Stimulated activated CD8-positive, alpha-beta memory T cell treated with anti-CD3 and anti-CD28 coated beads, Interleukin-4, amount 100 ng/mL, for 4 hours (primary cell): ENCODE measurements around the gene SLC12A4.

Experiments
- DNase-seq, 2 donors: peaks; one replicate each; pipeline ENCODE4 v3.0.0-alpha.2; 2020; ENCODE audit warnings: low read depth in 2 of 2, low spot score in 1 of 2

The SLC12A4 gene

DNA sequence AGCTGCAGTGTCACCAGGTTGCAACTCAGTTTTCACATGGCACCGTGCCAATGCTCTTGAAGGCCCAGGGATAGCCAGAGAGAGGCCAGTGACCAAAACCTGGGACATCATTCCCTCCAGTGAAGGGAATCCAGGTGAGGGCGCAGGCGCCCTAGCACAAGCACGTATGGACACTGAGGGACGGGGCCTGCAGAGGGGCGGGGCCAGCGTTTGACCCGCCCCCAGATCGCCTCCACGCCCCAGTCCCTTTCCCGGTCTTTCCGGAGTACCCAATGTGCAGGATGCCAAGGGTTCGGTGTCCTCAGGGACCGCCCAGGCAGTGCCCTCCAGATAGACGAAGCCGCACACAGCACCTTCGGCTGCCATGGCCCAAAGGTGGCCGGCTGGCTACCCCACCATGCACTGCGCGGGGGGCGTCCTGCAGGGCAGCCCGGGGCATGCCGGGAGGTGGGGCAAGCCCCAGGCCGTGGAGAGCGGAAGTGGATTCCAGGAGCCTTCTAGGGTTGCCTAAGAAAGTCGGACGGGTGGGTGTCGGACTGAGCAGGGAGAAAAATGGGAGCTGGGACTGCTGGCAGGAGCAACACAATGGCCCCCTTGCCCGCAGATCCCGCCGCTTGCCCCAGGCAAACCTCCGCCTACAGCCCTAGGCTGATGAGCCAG is 4.6 kb downstream of the SLC12A4 start:
- DNase-seq: no peak

DNA sequence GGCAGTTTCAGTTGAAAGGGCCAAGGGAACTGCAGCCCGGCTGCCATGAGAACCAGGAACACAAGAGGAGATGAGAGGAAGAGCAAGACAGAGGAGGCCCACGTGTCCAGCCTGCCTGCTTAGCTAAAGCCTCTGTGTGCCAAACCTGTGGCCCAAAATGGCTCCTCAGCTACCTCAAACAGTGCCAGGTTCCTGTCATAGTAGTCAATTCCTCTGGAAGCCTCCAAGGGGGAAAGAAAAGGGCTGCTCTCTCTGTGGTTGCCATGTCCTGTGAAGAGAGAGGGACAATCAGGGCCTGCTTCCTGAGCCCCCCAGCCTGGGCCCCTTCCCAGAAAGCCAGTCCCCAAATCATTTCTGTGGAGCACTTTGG is 5.2 kb downstream of the SLC12A4 start:
- no peak for DNase-seq

DNA sequence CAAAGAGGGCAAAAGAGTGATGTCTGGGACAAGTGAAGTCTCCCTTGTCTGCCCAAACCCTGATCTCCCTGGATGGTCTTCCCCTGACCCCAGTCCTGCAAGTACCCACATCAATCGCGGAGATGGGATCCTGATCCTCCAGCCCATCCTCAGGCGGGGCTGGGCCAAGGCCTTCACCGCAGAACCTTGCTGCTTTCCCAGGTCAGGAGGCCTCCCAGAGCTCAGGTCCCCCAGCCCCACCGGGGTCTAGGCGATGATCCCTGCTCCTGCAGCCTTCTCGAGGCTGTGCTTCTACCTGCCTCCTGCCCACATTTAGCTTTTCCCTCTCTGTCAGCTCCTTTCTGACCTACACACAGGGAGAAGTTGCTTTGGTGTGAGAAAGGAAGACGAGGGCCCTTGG is 6.3 kb downstream of the SLC12A4 start:
- no peak for DNase-seq

DNA sequence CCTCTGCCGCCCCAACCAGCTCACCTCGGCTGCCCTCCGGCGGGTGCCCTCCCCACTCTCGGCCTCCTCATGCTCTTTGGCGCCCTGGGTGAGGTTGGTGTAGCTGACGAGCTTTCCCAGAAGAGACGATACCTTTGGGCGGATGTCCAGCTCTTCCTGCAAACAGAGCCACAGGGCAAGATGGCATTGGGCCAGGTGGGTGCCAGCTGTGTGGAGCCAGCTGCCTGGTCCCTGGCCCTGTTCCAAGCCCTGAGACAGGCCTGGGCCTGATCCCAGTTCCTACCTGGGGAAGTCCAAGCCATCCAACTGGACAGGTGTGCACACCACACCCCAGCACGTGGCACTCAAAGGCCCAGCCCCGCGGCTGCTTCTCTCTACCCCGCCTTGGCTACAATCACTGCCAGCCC is 6.9 kb downstream of the SLC12A4 start:
- DNase-seq: no peak

DNA sequence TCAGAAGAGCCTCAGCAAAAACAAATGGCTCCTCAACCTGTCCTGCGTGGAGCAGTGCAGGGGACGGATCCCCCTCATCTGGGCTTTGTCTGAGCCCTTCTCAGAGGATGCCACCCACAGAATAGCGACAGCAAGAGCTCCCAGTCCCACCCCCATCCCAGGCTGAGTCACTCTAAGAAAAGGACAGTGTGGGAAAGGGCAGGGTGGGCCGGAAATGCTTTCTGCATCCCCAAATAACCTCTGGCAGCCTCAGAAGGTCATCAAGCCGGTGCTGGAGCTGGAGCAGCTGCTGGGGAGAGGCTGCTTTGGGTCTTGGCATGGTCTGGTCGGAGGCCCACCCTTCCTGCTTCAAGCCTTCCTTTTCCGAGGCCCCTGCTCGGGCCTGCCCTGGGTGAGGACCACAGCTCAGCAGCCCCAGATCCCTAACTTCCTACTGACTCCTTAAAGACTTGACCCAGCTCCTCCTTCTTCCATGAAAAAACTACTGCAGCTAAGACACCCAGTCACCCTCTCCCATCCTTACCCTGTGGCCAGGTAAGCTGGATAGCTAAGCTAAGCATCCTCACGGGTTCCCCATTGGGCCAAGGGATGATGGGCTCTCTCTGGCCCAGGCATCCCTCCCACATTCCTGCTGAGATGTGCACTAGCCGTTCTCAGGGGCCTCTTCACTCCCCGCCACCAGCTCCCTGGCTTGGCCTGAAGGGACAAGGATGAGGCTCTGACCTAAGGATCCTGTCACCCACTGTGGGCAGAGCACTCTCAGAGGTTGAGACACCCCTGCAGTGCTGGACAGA is 8.7 kb downstream of the SLC12A4 start:
- DNase-seq: no peak

DNA sequence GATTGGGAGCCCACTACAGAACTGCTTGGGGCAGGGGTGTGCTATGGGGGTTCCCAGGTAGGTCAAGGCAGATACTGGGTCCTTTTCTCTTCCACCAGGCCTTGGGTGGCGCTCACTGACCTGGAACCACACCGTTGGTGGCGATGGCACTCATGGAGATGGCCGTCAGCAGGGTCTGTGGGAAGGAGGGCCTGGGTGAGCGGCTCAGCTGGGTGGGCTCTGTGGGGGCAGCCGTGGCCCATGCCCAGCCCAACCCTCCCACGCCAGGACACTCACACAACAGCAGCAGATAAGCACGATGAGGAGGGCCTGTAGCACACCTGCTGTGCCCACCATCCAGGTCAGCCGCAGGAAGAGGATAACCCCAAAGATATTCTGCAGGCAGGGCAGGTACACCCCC is 10.8 kb downstream of the SLC12A4 start:
- no peak for DNase-seq

DNA sequence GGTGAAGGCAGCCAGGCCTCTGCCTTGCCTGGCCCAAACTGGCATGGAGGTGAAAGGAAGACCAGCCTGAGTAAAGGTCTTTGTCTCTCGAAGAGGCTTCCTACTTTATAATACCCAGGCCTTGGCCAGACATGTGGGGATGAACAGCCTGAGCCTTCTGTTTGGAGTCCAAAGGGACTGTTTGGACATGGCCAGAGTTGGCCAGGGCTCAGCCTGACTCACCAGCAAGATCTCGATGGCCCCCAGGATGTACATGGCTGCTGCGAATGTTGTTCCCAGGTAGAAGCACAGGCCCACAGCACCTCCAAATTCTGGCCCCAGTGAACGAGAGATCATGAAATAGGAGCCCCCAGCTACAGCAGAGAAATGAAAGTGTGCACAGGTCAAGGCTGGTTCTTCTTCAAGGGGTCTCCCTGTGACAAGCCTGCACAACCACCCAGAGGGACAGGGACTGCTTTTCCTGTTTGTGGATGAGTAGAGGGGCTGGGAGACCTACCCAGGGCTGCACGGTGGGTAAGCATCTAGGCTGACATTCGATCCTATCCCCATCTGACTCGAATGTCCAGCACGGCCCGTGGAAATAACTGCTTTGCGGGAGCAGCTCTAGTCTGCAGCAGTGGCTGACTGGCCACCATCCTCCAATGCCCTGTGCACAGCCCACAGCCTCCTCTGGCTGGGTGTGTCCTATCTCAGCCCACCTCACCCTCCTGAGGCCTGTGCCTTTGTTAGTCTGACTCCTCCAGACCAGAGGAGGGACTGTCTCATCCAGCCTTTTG is 13.8 kb downstream of the SLC12A4 start:
- no peak for DNase-seq

DNA sequence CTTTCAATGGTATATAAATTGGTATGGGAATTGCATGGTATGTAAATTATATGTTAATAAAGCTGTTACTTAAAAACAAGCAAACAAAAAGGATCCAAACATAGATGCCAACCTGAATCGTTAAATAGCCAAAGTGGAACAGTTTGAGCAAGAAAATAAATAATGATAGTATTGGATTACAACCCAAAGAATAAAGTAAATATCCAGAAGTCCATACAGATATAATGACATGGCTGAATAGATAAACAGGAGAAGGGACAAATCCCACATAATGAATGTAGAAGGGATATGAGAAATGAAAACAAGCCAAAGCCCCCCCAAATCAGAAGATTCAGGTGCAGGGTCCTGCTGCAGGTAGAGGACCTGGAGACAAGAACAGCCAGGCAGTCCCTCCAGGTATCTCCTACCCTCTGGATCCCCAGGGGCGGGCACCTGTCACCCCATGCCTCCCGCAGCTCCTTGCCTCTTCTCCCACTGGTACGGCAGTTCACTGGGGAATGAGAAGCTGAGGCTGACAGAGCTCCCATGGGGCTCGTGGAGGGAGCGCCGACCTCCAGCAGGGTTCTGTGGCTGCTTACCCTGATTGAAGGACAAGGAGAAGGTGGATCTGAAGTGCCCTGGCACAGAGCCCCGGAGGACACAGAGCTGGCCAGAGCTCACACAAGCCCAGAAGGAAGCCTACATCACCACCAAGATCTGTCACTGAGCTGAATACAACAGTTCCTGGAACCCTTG is 14.6 kb downstream of the SLC12A4 start:
- DNase-seq: no peak

DNA sequence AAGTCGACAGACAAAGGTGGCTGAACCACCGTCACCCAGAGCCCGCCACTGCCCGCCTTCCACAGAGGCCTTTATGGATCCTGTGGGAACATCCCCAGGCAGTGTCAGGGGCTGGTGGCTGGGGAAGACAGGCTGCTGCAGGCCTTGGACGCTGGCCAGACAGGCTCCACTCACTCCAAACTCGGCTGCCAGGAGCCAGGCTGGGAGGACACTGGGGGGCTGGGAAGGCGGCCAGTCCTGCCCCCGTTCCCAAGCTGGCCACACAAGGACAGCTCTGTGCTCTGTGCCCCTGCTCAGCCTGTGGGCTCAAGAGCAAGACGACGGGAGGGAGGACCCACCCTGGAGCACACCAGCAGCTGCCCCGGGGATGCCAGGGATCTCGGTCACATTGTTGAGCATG is 17.0 kb downstream of the SLC12A4 start:
- no peak for DNase-seq

DNA sequence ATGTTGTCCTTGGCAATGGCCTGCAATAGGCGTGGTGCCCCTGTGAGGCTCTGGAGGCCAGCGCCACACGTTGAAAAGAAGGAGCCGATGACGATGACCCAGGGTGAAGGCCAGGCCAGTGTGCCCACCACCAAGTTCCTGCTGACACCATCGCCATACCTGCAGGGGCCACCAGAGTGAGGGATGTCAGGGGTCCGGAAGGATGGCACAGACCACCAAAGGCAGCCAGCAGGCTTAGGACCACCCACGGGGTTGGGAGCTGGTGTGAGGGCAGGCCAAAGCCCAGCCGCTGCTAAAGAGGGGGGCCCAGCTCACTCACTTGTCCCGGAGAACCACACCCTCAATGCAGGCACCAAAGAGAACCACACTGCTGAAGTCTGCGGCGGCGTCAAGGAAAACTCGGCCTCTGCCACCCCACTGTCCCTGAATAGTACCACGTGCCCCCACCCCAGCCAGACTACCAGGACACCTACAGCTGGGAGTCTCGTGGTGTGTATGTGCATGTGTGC is 18.0 kb downstream of the SLC12A4 start:
- no peak for DNase-seq

DNA sequence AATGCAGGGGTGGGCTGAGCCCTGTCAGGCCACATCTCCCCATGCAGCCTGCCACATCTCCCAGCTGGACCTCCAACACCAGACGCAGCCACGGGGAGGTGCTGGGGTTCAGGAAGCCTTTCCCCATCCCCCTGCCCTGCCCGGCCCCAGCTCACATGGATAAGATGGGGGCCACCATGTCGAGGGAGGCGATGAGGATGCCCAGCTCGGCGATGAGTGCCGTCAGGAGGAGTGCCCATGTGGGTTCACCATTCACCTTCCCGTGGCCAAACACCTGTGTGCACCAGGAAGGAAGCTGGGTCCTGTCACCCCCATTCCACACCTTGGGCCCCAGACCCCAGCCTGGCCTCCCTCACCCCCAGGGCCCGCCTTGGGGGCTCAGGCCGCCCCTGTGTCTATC is 18.8 kb downstream of the SLC12A4 start:
- no peak for DNase-seq

DNA sequence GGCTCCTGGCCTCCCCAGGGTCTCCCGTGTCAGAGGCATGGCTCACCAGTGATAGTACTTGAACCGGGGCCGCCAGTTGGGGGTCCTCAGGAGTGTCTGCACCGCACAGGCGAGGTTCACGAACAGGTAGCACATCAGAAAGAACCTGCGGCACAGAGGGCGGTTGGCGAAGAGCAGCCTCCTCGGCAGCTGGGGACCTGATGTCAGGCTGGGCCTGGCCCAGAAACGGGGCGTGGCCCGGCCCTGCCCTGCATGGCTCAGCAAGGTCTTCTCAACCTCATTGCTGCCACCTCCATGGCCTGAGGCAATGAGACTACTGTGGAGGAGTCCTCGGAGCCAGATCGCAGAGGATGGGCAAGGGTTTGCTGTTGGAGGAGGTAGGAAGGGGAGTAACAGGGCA is 20.4 kb downstream of the SLC12A4 start:
- DNase-seq: no peak

DNA sequence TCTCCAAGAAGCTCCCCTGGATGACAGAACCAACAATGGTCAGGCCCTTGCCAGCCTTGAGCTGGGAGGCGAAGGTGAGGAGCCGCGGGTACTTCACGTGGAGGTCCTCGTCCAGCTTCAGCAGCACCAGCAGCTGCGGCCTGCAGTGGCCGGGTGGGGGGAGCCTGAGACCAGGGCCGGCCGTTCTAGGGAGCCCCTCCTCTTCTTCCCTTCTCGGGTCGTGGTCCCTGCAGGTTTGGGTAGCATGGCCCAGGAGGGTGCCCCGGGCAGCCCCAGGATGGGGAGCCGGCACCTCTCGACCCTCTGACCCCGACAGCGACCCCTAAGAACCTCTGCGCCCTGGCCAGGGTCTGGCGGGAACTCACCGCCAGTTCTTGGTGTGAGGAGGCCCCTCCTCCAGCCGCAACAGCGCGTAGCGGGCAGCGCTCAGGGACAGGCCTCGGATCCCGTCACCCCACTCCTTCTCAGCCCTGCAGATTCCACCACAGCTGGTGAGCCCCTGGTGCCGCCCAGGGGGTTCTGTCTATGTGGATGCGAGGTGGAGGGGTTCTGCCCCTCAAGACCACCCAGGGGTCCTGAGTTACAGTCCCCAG is 21.4 kb downstream of the SLC12A4 start:
- DNase-seq: no peak

DNA sequence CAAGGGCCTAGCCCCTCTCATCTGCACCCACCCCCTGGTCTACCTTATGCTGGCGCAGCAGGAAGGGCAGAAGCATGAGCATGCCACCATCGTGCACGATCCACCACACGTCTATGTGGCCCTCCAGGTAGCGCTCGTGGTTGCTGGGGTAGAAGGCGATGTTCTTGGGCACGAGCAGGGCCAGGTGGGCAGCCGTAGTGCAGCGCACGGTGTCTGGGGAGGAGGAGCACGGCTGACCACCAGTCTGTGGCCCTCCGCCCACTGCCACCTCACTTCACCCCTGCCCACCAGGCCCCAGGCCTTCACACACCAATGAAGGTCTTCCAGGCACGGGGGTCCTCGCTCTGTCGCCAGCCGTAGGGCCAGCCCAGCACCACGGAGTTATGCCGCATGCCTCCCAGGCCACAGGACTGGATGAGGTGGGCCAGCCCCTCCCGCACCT is 22.3 kb downstream of the SLC12A4 start:
- DNase-seq: no peak

DNA sequence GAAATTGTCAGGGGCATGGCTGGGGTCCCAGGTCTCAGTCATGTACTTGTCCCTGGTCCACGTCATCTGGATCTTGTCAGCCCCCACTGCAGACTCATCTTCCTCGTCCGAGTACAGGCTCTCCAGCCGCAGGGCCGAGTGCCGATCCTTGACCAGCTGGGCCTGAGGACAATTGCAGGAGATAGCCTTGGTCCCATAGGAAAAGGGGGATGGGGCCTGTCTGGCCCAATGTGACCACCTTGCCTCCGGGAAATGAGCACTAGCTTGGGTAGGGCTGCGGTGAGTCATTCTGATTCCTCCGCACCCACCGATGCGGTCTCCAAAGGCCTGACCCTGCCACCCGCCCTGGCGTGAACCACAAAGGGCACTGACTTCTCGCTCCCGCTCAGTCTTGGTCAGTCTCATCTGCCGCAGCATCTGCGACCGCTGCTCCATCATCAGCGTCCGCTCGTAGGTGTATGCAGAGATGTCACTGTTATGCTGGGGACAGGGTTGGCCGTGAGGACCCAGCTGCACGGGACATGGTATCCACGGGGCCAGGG is 23.0 kb downstream of the SLC12A4 start:
- DNase-seq: no peak

DNA sequence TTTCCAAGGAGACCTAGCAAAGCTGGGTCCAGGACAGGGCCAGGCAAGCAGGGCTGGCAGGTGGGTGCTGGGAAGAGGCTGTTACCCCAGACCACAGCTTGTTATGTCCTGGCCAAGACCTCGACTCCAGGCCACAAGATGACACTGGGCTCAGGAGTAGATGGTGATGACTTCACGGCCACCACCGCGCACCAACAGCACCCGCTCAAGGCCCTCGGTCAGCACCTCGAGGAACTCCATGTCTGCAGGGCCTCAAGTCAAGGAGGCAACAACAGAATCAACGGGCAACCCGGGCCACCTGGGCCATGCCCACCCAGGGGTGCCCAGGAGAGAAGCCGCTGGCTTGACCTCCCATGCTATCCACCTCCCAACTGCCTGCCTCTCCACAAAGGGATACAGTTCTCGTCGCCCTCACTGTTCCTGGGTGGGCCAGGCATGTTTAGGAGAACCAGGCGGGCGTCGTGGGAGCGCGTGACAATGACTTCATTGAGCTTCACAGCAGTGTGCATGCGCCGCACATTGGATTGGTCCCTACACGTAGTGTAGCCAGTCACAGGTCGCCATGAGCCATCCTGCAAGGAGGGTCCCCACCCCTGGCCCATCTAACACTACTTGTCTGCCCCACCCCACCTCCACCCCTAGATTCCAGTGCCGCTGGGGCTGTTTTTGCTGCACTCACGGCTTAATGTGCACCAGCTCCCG is 23.6 kb downstream of the SLC12A4 start:
- no peak for DNase-seq

DNA sequence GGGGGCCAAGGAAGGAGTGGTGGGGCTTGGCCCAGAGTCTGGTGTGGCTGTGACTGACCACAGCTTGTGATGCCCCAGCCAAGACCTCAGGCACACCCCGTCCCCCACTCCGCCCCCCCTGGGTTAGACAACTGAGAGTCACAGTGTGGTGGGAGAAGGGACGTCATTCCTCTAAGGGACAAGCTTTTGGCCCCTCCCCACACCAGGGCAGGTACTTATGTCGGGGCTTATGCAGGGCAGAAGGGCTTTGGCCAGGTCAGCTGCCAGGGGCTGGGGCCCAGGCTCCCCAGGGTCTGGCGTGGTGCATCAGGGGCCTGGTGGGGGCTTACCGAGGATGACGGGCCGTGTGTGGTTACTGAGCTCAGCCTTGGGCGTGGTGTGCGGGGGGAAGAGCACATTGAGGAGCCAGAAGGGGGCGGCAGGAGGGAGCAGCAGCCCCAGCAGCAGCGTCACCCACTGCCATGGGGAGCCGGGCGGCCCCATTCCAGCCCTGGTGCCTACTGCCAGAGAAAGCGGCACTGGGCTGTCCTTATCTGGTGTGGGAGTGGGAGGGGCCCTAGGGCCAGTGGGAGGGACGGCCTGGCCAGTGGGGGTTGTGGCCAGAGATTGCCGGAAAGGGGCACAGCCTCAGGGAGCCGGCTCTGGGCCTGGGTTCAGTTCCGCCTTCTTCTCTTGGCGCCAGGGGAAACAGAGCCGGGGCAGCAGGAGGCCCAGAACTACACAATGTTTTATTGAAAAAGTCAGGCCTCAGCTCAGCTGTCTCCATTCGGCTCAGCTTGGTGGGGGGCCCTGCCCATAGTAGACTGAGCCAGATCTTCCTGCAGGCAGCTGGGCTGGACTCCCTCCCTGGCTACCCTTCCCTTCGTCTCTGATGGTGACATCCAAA is 24.6 kb downstream of the SLC12A4 start, which contains the start of gene LCAT:
Gene LCAT, minus strand, starts transcription at position 502 of the 886 bp plus-strand sequence. Its CDS starts 19 bp downstream, at position 483.
- no peak for DNase-seq

DNA sequence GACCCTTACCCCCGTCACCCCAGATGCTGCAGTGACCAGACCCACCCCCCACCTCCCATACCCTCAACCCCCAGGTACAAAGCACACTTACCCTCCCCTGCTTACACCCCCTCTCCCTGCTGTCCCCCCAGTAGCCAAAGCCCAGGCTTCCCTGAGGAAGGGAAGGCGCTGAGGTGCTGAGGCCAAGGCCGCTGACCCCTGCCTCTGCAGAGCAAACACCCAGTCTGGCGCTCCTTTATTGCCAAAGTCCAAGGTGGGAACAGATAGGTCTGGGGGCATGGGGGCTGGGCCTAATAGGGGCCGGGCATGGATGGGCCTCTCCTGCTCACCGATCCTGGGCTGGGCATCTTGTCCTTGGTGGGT is 25.2 kb downstream of the SLC12A4 start:
- no peak for DNase-seq
